Body of pancreas (tissue), 4 donors: Measurements from ENCODE around the gene RCHY1. TPM values are rescaled to one million over a fixed set of nuclear protein-coding genes. Genes with fewer than 3 reads are reported as not detected.

Source experiments
- ATAC-seq: fragments of 150-250 bp; one replicate; pipeline ENCODE4 v1.9.1; 2016
- DNase-seq, 4 donors: peaks; one replicate each; pipeline ENCODE4 v3.0.0-alpha.2; 2019
- H3K27ac ChIP-seq, 4 donors: fragments of 200-600 bp; sonication (generic); 1 replicate in 3 of 4; 2 replicates in 1 of 4; pipeline versions ENCODE4 v1.5.1 to v1.6.1; 2016 to 2019; ENCODE audit warnings: mild to moderate bottlenecking in 1 of 4, mixed read lengths in 1 of 4, moderate library complexity in 1 of 4
- H3K27me3 ChIP-seq, 2 donors: fragments of 200-600 bp; sonication (generic); one replicate each; pipeline ENCODE4 v1.6.0; 2016; ENCODE audit warnings: mild to moderate bottlenecking in 1 of 2
- H3K36me3 ChIP-seq, 2 donors: fragments of 200-600 bp; sonication (generic); replicated peaks in 1 of 2; 2 replicates each; pipeline ENCODE4 v1.5.1; 2016; ENCODE audit warnings: low read depth in 2 of 2; ENCODE audit not compliant: insufficient read depth in 1 of 2
- H3K4me1 ChIP-seq: fragments of 200-600 bp; sonication (generic); one replicate; pipeline ENCODE4 v1.6.0; 2016
- H3K4me3 ChIP-seq, 2 donors: fragments of 200-600 bp; sonication (generic); 1 replicate in 1 of 2; 2 replicates in 1 of 2; pipeline ENCODE4 v1.5.1; 2016 to 2019
- H3K9me3 ChIP-seq, 3 donors: fragments of 200-600 bp; sonication (generic); 1 replicate in 2 of 3; 2 replicates in 1 of 3; pipeline ENCODE4 v1.5.1; 2016
- POLR2A ChIP-seq, 3 donors: fragments of 450-650 bp; IDR thresholded peaks; one replicate each; pipeline ENCODE4 v1.6.1; 2016; ENCODE audit warnings: antibody characterized with exemption in 3 of 3, mild to moderate bottlenecking in 2 of 3
- WGBS, 2 donors: methylation state at CpG; one replicate each; pipeline ENCODE4 v1.1.5; 2017; 5-methylcytosine and 5-hydroxymethylcytosine counted together
- intact Hi-C: fragments of 100-400 bp; cut with DNase I; formaldehyde crosslinking; loops from one replicate; pipeline ENCODE4 v1.15.1; 2023
- total RNA-seq, 2 donors: library from RNA; depleted of rRNA; stranded (reverse); fragments of >200 nt; gene quantifications; one replicate each; pipeline ENCODE4 v1.1.0, GENCODE V29; 2016
- TF ChIP-seq, protein P1 (sequence below), 7 experiments: fragments of 450-650 bp in 4 of 7; fragments of 200-600 bp in 3 of 7; sonication (generic) in 3 of 7; IDR thresholded peaks; one replicate each; pipeline ENCODE4 v1.5.1; 2016 to 2019; ENCODE audit warnings: antibody characterized with exemption in 7 of 7

RCHY1 gene
- total RNA-seq = 10 to 100 TPM; 20.0 to 22.4 TPM

GRCh38 chr4:75514131-75514948 lies at the start of gene RCHY1, which contains the start of gene THAP6:
Gene RCHY1 (minus strand): TSS chr4:75514403. CDS start chr4:75514286, 117 bp downstream.
Gene THAP6 (plus strand): TSS chr4:75514473. CDS start chr4:75515453, 980 bp downstream.
- Histone ChIP-seq H3K36me3 (no peaks in the 10 kb centered on the region), H3K9me3 (no peaks in the 10 kb centered on the region), H3K27ac (peak within 1 kb of the TSS; percentile 82 to 98 (median 94)), H3K27me3 (no peaks in the 10 kb centered on the region), H3K4me3 (peak within 1 kb of the TSS; percentile 40 to 51), H3K4me1 (peaks cover 26% of the 10 kb centered on the region)
- peak; percentile 73 to 94 (median 93) for TF ChIP-seq POLR2A (IDR thresholded peaks at IDR 0.05)
- TF ChIP-seq, protein P1, sequence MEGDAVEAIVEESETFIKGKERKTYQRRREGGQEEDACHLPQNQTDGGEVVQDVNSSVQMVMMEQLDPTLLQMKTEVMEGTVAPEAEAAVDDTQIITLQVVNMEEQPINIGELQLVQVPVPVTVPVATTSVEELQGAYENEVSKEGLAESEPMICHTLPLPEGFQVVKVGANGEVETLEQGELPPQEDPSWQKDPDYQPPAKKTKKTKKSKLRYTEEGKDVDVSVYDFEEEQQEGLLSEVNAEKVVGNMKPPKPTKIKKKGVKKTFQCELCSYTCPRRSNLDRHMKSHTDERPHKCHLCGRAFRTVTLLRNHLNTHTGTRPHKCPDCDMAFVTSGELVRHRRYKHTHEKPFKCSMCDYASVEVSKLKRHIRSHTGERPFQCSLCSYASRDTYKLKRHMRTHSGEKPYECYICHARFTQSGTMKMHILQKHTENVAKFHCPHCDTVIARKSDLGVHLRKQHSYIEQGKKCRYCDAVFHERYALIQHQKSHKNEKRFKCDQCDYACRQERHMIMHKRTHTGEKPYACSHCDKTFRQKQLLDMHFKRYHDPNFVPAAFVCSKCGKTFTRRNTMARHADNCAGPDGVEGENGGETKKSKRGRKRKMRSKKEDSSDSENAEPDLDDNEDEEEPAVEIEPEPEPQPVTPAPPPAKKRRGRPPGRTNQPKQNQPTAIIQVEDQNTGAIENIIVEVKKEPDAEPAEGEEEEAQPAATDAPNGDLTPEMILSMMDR (IDR thresholded peaks at IDR 0.05) = peak in 4 of 7 experiments; percentile 16 to 40 (median 25)
- 0% methylated on average over 37 to 60 of the region's 61 CpGs for WGBS, 2 donors
- intact Hi-C loops = no loop called here
- DNase-seq = peak; percentile 94 to 97 (median 95)
- peak; percentile 97 for ATAC-seq

GRCh38 chr4:75561789-75562188 lies 47.6 kb upstream of the RCHY1 start:
- intact Hi-C loops = no loop called here
- Histone ChIP-seq H3K27ac (no peak overlapping the region), H3K36me3 (no peaks in the 10 kb centered on the region), H3K4me3 (no peak overlapping the region), H3K9me3 (no peaks in the 10 kb centered on the region), H3K4me1 (no peaks in the 10 kb centered on the region), H3K27me3 (no peaks in the 10 kb centered on the region)
- no peak for DNase-seq
- ATAC-seq = no peak
- WGBS, 2 donors = 61 to 67% methylated on average over 8 of the region's 8 CpGs
- TF ChIP-seq, protein P1 (IDR thresholded peaks at IDR 0.05) = no peak
- TF ChIP-seq POLR2A (IDR thresholded peaks at IDR 0.05) = no peak

DNA sequence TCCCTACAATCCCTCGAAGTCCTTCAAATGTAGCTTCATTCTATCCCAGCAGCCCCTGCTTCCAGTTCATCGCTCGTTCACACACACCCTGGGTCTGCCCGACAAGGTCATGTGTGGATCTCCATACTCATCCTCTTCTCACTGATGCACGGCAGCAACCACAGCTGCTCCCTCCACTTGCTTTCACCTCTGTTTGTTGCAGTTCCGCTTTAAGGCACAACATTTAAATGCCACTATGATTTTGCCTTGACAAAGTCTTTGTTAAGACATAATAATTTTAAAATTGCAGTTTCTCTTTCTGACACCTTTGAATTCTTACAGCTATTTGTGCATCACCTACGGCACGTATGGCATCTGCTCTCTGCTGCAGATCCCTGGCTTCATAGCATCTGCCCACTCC lies 43.5 kb upstream of the RCHY1 start:
- H3K9me3 ChIP-seq = no peaks in the 10 kb centered on the region
- no peak for TF ChIP-seq POLR2A (IDR thresholded peaks at IDR 0.05)
- TF ChIP-seq, protein P1 (IDR thresholded peaks at IDR 0.05) = no peak
- no peaks in the 10 kb centered on the region for H3K4me1 ChIP-seq
- whole genome bisulfite sequencing, 2 donors = 73 to 79% methylated on average over 8 of the region's 8 CpGs
- DNase-seq (no peak), ATAC-seq (no peak)
- H3K4me3 ChIP-seq = no peak overlapping the region
- intact Hi-C loops = no loop called here
- H3K27me3 ChIP-seq = no peaks in the 10 kb centered on the region
- no peaks in the 10 kb centered on the region for H3K36me3 ChIP-seq
- H3K27ac ChIP-seq = no peak overlapping the region

- TF ChIP-seq, protein P1 (IDR thresholded peaks at IDR 0.05) = no peak
- TF ChIP-seq POLR2A (IDR thresholded peaks at IDR 0.05) = no peak
- no peak within 1 kb of the TSS for H3K4me3 ChIP-seq
- no peak for ATAC-seq
- no peak within 1 kb of the TSS for H3K27ac ChIP-seq
- intact Hi-C loops = no loop called here
- H3K36me3 ChIP-seq = no peaks in the 10 kb centered on the region
- 54 to 64% methylated on average over 9 of the region's 9 CpGs for WGBS, 2 donors
- no peaks in the 10 kb centered on the region for H3K27me3 ChIP-seq
- H3K9me3 ChIP-seq = no peaks in the 10 kb centered on the region
- DNase-seq = no peak
- no peaks in the 10 kb centered on the region for H3K4me1 ChIP-seq
Measured at GRCh38 chr4:75555294-75556164, 41.3 kb upstream of the RCHY1 start, which contains the start of gene ODAPH. Gene ODAPH (plus strand): TSS chr4:75556066. CDS start chr4:75556083, 17 bp downstream.
